Measurements from ENCODE around the gene KRT5.
"Not testable (repeated sequence)": the region's sequence is repeated elsewhere in the genome, so short reads cannot be mapped to it uniquely, and the experiment has no call there.

The KRT5 gene

DNA sequence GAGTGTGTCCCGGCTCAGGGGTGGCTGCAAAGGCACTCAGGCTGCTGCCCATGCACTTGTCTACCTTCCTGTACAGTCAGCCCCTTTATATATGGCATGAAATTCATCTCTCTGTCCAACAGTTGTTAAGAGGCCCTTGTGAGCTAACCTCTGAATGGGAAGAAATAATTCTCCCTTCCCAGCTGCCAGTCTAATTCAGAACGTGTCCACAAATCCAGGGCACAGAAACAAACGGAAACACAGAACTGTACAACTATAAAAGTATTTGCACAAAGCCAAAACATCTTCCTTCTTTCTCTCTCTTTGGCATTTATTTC lies 849 bp downstream of the KRT5 start:
- DNase-seq (ENCODE audit: low read depth) = no peak

DNA sequence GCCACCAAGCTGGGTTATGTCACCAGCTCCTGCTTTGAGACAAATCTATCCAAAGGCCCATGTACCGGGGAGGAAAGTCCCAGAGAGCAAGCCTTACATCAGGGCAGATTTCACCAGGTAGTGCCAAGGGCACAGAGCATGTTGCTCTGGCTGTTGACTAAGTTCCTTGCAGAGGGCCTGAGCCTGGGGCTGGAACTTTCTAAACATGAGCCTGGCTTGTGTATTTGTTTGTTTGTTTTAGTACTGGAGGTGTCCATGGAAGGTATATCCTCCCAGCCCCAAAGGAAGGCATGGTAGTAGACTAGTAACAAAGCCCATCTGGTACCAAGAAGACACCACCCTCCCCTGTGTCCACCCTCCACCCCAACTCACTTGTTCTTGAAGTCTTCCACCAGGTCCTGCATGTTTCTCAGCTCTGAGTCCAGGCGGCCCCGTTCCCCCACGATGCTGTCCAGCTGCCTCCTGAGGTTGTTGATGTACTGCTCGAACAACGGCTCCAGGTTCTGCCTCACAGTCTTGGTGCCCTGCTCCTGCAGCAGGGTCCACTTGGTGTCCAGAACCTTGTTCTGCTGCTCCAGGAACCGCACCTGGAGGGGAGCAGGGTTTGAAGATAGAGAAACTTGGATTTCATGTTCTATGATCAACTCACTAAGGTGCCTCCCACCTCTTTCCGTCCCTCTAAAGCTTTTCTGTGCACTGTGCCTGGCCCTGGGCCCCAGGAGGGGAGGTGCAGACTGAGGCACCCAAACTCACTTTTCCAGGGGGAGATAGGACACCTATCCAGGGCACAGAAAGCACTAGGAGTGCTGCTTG lies 1.4 kb downstream of the KRT5 start:
- DNase-seq (ENCODE audit: low read depth) = no peak

DNA sequence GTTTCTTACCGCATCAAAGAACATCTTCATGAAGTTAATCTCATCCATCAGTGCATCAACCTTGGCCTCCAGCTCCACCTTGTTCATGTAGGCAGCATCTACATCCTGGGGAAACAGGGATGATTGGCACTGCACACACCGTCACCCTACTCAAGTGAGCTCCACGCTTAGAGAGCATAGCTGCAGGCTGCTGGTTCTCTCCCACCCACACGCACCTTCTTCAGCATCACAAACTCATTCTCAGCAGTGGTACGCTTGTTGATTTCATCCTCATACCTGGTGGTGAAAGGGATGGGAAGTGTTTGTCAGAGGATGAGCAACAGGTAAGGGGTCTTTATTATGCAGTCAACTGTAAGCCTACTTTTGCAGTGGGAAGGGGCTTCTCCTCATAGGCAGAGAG lies 2.3 kb downstream of the KRT5 start:
- DNase-seq (ENCODE audit: low read depth) = no peak

DNA sequence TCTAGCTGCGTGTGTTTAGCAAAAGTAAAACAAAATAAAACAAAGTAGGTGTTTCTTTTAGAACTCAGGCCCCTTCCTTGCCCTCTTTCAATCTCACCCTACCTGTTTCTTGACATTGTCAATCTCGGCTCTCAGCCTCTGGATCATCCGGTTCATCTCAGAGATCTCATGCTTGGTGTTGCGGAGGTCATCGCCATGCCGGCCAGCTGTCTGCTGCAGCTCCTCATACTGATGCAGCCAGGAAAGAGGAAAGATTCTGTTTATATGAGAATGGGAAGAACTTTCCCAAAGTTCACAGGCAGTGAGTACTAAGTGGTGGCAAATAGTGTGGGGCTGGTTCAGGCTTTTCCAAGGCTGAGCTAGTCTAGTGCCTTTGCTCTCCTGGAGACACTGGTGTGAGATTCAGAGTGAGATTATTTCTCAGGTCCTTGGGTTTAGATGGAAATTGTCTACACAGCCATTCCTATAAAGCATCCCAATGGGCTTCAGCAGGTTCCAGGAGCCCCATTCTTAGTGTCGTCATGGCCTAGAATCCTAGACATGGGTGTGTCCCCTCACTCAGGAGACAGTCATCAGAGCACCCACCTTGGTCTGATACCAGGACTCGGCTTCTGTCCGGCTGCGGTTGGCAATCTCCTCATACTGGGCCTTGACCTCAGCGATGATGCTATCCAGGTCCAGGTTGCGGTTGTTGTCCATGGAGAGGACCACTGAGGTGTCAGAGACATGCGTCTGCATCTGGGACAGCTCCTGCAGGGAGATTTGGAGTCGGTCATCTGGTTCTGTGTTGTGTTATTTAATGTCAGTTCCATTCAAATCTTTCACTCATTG lies 3.0 kb downstream of the KRT5 start:
- no peak for DNase-seq (ENCODE audit: low read depth)

DNA sequence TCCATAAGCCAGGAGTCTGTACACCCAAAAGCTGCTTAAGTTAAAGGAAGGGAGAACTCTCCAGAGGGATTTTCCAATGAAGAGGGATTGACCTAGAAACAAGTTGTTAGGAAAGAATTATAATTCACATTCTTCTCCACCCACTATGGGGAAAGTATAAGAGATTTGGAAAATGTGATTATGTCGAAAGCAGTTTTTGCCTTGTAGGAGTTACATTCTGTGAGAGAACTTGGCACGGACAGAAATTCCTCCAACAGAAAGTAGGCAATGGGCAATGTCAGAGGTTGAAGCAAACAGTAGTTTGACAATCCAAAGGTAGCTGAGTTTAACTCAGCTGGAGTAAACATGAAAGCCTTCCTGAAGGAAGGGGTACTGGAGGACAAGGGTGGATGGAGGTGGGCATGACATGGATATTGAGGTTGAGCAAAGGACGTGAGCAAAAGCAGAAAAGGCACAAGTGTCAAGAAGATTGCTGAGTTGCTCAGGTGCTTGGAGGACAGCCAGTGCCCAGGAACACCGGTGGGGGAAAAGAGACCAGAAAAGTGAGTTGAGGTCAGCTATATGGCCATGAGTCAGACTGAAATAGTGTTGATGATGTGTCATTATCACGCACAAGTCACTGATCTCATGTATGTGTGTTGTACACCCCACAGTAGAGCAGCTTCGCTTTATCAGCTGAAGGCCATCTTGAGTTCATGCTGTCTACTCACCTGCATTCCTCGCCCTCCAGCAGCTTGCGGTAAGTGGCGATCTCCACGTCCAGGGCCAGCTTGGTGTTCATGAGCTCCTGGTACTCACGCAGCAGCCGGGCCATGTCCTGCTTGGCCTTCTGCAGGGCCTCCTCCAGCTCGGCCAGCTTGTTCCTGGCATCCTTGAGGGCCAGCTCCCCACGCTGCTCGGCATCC lies 4.0 kb downstream of the KRT5 start:
- DNase-seq (ENCODE audit: low read depth) = no peak

DNA sequence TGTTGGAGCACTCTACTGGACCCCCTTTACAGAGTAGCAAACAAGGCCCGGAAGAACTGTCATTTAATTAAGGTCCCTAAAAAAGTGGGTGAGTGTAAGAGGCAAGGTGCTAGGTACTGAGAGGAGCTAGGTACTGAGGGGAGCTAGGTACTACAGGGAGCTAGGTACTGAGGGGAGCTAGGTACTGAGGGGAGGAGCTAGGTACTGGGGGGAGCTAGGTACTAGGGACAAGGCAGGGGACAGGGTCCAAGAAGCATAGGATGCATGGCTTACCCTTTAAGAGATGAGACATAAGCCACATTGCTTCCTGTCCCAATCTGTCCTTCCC lies 4.9 kb downstream of the KRT5 start:
- DNase-seq (ENCODE audit: low read depth) = no peak

DNA sequence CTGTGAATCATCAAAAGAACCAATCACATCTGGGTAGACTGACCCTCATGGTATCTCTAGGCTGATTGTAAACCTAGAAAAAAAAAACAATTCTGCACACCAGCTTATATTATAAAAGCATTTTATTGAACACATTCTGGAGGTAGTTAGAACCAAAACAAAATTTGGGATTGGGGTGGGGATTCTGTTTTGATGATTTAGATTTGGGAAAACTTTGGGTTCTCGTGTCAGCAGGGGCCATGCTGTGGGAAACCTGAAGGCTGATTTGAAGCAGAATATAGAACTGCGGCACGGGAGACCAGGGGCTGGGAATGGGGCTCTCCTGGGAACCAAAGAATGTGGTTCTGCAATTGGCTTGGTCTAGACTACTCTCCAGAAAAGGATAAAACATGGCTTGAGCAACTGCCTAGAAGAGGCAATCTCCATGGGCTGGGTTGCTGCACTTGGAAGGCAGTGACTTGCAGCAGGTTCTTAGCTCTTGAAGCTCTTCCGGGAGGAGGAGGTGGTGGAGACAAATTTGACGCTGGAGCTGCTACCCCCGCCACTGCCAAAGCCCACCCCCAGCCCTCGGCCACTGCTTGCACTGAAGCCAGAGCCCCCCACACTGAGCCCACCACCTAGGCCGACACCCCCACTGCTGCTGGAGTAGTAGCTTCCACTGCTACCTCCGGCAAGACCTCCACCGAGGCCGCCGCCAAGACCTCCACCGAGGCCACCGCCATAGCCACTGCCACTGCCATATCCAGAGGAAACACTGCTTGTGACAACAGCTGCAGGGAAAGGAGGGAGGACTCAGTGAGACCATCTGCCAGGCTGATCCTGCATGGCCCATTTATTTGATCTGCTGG lies 5.5 kb downstream of the KRT5 start:
- DNase-seq (ENCODE audit: low read depth) = no peak

DNA sequence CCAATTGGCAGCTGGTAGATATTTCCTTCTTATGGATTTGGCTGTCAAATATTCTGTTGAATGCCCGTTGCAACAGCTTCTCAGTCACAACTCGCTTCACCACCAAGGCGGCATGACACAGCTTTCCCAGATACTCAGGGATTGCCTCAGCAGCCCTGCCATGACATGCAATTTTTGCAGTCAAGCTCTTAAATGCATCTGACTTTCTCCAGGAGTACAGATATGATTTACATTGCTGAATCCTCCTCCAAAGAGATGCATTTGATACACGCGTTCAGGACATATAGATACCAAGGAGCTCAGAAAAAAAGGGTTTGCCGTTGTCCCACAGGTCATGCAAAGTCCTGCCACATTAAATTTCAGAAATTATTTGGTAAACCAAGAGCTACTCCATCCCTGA lies 6.5 kb downstream of the KRT5 start:
- no peak for DNase-seq (ENCODE audit: low read depth)

DNA sequence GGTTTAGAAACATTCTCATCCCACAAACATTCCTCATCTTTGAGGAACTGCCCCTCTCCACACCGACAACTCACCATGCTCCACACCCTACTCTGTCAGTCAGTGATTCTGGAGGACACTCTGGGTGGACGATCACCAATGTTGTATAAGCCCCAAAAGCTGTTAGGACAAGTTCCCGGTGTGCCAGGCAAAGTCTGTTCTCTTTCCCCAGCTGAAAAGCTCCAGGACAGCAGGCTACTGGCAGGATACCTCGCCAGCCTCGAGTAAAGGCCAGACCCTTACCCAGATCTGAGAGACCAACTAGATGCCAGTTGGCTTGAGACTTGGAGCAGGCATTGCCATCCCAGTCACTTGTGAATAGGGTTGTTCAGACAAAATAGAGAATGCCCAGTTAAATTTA lies 12.0 kb downstream of the KRT5 start:
- DNase-seq (ENCODE audit: low read depth) = no peak

DNA sequence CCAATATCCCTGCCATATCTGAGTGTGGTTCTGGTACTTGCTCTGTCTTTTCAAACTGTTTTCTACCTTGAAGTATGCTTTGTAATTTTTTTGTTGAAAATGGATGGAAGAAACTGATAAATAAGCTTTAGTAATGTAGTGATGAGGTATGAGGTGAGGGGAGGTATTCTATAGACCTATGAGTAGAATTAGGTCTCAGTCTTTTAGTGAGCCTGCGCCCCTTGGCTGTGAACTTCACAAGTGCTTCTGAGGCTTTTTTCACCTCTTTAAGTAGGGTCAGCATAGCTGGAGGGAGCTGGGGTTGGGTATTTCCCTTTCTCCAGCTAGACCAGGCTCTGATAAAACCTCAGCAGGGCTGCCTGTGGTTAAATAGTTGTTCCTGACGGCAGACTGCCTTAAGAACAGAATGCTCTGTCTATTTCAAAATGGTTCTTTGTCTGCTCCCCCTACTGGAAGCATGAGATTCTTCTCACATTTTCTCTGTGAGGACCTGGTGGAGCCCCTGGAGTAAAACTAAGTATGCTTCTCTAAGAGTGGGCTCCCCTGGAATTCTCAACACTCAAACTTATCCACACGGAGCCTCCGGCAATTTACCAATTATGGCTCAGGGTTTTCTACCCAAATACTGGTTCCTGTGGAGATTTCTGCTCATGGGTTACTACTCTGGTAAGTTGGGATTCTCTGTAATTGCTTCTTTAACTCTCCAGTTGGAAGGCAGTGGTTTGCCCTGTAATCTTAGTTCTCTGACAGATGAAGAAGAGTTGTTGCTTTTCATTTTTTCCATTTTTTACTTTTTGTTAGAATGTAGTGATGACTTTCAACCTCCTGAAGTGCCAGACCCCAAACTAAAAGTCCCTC lies 13.1 kb downstream of the KRT5 start:
- no peak for DNase-seq (ENCODE audit: low read depth)

DNA sequence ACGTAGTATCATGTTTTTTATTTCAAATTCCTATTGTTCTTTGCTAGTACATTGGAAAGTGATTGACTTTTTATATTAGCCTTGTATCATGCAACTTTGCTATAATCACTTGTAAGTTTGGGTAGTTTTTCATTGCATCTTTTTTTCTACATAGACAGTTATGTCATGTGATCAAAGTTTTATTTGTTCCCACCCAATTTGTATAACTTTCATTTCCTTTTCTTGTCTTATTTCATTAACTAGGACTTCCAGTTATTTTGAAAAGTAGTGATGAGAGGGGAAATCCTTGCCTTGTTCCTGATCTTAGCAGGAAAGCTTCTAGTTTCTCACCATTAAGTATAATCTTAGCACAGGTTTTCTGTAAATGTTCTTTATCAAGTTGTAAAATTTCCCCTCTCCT lies 17.3 kb downstream of the KRT5 start:
- no peak for DNase-seq (ENCODE audit: low read depth)

DNA sequence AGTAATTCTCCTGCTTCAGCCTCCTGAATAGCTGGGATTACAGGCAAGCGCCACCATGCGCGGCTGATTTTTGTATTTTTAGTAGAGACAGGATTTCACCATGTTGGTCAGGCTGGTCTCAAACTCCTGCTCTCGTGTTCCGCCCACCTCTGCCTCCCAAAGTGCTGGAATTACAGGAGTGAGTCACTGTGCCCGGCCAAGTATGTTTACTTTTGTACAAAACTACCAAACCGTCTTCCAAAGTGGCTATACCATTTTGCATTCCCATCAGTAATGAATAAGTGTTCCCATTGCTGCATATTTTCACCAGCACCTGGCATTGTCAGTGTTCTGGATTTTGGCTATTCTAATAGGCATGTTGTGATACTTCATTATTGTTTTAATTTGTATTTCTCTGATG lies 18.7 kb downstream of the KRT5 start:
- DNase-seq (ENCODE audit: low read depth) = no peak

DNA sequence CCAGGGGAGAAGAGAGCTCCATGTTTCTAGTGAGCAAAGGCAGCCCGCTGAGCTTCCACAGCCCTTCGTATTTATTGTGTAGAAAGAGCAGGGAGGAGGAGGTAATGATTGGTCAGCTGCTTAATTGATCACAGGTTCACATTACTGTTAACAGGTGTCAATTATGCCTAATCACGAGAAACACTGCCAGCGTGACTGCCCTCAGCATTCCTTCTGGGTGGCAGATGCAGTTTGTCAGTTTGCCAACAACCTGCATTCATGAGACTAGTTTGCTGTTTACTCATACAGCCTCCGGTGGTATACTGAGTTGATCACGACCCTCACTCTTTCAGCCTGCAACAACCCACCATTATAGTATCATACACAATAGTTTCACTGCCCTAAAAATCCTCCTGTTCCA lies 19.6 kb downstream of the KRT5 start:
- DNase-seq (ENCODE audit: low read depth) = not testable (repeated sequence)

DNA sequence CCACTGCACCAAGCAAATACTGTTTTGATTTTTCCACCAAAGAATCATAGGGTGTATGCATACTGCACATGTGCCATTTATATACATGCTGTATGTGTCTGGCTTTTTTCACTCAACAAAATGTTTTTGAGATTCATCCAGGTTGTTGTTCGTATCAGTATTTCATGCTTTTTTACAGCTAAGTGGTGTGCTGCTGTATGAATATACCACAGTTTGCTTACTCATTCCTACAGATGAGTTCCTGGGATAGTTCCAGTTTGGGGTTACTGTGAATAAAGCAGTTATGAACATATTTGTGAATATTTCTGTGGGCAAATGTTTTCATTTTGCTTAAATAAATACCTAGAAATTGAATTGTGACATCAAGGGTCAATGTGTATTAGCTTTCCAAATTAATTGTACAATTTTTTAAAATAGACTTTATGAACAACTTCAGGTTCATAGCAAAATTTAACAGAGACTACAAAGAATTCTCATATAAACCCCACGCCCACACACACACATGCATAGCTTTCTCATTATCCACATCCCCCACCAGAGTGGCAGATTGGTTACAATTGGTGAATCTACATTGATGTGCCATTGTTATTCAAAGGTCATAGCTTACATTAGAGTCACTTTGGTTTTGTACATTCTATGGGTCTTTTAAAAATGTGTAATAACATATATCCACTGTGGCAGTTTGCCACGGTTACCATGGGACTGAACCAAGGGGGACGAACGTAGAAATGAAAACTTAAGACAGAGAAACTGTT lies 20.2 kb downstream of the KRT5 start:
- DNase-seq (ENCODE audit: low read depth) = no peak

DNA sequence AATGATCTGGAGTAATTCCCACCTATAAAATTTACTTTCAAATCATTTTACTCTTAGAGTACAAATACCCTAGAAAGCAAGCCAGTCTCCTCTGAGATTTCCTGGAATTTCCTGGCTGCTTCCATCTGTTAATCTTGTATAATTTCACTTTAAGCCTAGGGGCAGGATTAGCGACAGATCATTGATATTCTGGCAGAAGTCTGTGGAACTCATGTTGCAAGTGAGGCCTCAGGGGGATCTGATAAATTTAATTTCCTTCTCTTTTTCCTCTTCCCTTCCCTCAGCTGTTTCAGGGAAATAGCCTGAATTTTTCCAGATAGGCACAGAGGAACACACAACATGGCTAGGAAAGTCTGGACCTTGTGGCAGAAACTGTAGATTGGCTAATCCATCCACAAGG lies 21.2 kb downstream of the KRT5 start:
- DNase-seq (ENCODE audit: low read depth) = no peak

DNA sequence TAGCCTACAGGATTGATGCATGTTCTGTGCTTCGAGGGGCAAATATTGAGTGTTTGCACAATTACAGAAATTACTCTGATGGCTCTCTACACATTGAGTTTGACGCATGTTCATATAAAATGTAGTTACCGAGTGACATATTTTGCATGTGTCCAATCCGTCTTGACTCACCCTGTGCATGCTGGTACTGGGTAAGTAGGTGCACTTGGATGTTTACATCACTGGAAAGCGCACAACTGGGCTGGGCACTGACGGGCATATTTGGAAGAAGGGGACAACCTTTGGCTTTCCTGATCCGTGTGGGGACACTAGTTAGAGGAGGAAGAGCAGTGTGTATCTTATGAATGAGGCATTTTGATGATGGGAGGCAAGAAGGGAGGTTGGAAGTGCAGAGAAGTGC lies 22.2 kb downstream of the KRT5 start:
- no peak for DNase-seq (ENCODE audit: low read depth)

DNA sequence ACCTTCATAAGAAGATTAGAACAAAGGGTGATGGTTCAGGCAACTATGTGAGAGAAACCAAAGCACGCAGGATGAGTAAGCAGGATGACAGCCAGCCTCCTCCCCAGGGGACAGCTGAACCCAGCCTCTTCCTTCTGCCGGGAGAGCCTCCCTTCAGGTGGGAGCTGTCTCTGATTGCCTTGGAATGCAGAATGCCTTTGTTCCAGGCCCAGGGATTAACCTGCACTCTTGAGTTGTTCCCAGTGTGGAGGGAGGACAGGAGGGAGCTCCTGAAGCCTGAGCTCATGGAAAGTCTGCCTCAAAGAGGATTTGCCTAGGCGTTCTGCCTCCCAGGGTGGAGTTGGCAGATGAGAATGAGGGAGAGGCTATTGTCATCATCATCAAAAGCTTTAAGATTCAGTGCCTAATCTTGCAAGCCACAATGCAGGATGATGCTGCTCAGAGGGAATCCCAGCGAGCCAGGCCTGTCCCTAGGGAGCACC lies 23.6 kb downstream of the KRT5 start:
- DNase-seq (ENCODE audit: low read depth) = no peak

DNA sequence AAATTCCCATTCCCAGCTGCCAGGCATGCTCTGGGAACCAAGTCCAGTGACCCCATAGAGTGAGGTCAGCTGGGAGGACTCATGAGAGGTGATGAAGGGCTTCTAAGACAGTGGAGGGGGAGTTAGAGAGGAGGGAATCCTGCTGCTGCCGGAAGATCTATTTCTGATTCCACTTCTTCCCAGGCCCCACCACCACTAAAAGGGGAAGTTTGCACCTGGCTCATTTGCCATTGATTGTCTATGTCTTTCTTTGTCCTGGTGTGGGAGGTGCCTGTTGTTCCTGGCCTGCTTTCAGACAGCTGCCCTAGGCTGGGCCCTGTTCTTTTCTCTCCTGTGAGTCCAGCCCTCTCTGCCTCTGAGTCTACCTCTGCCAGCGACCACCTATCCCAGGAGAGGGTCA lies 24.1 kb downstream of the KRT5 start:
- no peak for DNase-seq (ENCODE audit: low read depth)

DNA sequence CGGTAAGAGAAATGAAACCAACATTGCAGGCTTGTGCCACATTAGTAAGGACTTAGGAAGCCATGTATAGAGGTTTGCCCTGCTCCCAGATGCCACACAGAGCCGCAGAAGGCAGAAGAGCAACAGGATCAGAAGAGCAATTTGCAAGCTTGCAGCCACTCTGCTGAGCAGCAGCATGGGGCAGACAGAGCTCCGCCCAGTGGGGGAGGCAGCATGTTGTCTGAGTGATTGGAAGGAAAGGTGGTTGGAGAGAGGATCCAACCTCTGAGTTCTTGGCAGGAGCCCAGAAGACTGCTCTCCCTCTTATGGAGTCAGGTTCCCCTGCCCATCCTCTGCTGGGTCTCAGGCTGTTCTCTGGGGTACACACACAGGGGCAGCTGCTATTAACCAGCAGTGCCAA lies 24.8 kb downstream of the KRT5 start:
- no peak for DNase-seq (ENCODE audit: low read depth)

DNA sequence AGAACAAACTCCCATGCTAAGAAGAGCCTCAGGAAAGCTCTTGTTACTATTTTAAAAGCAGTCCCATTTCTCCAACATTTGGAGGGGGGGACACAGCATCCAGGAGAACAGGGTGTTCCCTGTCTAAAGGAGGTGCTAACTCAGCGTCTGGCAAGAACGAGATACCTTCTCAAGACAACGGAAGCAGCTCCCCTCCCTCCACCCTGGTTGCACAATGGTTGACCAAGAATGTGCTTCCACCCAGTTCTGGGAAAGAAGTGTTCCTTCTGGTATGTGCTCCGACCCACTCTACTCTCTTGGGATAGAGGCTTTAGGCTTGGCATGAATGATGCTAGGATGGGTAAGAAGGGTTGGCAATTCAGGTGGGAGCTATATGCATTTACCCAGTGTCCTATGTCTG lies 25.7 kb downstream of the KRT5 start:
- no peak for DNase-seq (ENCODE audit: low read depth)
